NCI-H82 (cell line): ENCODE measurements around the gene PIP5K1B.

Source experiments
- DNase-seq: peaks from one replicate; lab custom pipeline; 2025; lab: John Stamatoyannopoulos, UW

PIP5K1B gene

GRCh38 chr9:68991457-68991856, 286.4 kb downstream of the PIP5K1B start:
- DNase-seq = no peak

GRCh38 chr9:68995776-68996175, 290.7 kb downstream of the PIP5K1B start:
- no peak for DNase-seq

GRCh38 chr9:68996462-68996861, 291.4 kb downstream of the PIP5K1B start:
- DNase-seq = peak; percentile 70

GRCh38 chr9:68997666-68998065, 292.6 kb downstream of the PIP5K1B start:
- peak; percentile 91 for DNase-seq

GRCh38 chr9:68998385-68998784, 293.3 kb downstream of the PIP5K1B start:
- DNase-seq = no peak

- no peak for DNase-seq
Observed at GRCh38 chr9:68998812-68999211, 293.8 kb downstream of the PIP5K1B start.

GRCh38 chr9:68999393-69000105, 294.5 kb downstream of the PIP5K1B start:
- DNase-seq = peak; percentile 87

GRCh38 chr9:69001921-69002320, 296.9 kb downstream of the PIP5K1B start:
- no peak for DNase-seq

- no peak for DNase-seq
Observed at GRCh38 chr9:69003051-69003450, 298.0 kb downstream of the PIP5K1B start.

- DNase-seq = no peak
Observed at GRCh38 chr9:69004836-69005235, 299.8 kb downstream of the PIP5K1B start.

- no peak for DNase-seq
Observed at GRCh38 chr9:69009708-69010107, 304.7 kb downstream of the PIP5K1B start.

GRCh38 chr9:69012696-69013381, 307.8 kb downstream of the PIP5K1B start:
- DNase-seq = no peak

GRCh38 chr9:69013382-69013727, 308.3 kb downstream of the PIP5K1B start:
- no peak for DNase-seq

GRCh38 chr9:69014013-69014412, 309.0 kb downstream of the PIP5K1B start, which contains the start of gene PRKACG:
Gene PRKACG (minus strand): TSS chr9:69014113. CDS start chr9:69014092, 21 bp downstream.
- DNase-seq = no peak

GRCh38 chr9:69016191-69017096, 311.4 kb downstream of the PIP5K1B start:
- no peak for DNase-seq

GRCh38 chr9:69018737-69019136, 313.7 kb downstream of the PIP5K1B start:
- no peak for DNase-seq

GRCh38 chr9:69019808-69020207, 314.8 kb downstream of the PIP5K1B start:
- no peak for DNase-seq

GRCh38 chr9:69020301-69021145, 315.5 kb downstream of the PIP5K1B start:
- DNase-seq = no peak

- DNase-seq = no peak
Observed at GRCh38 chr9:69023650-69024049, 318.6 kb downstream of the PIP5K1B start.

GRCh38 chr9:69027355-69028097, 322.5 kb downstream of the PIP5K1B start:
- DNase-seq = peak; percentile 78

GRCh38 chr9:69028754-69029153, 323.7 kb downstream of the PIP5K1B start:
- no peak for DNase-seq
